HG02938 (cell line): ENCODE data around the gene CENPP.
A peak's percentile ranks its signal among the peaks of the same experiment; 100 is the strongest.

Source experiments
- ATAC-seq: cut with Tn5 transposase; IDR thresholded peaks from one replicate; pipeline ENCODE4 v1.9.1; 2021; ENCODE audit warnings: mild to moderate bottlenecking, moderate library complexity; ENCODE audit not compliant: unreplicated experiment

Gene CENPP

DNA sequence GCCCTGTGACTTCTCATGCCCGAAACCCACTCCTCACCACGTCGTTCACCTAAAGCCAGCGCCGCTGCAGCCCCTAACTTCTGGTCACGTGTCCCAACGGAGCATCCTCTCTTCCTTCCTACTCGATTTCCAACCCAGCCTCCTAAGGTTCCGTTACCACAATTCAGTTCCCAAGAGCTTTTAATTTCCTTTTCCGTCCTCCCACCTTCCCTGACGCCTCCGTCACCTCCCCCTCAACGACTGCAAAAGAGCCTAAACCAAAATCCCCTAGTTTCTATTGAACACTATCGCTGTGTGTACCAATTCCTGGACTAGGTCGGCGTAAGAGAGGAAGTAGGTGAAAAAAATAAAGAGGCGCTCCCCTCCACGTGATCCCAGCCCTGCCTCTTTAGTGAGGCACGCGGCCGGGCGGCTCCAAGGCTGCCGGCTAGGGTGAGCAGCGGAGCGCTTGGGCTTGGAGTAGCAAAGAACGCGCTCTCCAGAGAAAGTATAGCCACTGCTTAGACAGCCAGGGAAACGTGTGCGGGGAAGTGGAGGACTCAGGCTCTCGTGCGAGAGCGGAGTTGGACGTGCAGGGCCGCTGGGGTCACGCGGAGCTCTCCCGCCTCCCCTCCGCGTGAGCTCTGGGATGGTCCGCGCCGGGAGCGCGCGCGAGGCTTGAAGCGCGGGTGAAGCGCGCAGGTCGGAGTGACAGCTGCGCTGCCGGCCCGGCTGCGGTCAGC, at the start of gene CENPP, which contains the start of gene NOL8:
TSS of gene CENPP (plus strand) at position 685 of the 722 bp plus-strand sequence.
TSS of gene NOL8 (minus strand) at position 82 of the 722 bp plus-strand sequence. CDS start 1,189 bp downstream, outside the sequence.
- peak; percentile 91 for ATAC-seq

DNA sequence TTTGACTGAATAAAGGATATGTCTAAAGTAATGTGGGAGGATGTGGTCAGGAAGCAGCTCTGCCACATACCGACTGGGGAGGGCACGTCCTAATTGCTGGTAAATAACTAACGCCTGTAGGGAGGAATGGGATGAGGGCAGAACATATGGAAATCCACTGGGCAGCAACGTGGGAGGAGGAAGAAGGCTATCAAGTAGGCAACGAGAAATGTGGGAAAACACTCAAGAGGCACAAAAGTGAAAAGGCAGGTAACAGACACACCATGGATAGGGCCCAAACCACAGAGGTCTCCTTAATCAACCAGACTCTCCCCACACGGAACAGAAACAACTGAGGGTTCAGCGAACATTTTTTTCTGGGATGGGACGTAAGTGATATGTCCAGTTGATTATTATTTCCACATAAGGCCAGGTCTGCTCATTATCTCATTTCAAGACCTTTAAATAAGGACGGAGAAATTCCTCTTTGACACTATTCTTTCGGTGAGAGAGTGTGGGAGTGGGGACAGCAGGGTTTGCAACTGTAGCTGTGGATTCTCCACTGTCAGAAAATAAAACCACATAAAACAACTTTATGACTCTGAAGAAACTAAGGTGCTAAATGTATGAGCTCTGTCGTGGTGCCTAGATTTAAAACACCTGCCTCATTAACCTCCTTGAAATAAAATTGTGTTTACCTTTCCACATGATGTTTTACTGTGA, 49.3 kb upstream of the CENPP start:
- ATAC-seq, result no peak

DNA sequence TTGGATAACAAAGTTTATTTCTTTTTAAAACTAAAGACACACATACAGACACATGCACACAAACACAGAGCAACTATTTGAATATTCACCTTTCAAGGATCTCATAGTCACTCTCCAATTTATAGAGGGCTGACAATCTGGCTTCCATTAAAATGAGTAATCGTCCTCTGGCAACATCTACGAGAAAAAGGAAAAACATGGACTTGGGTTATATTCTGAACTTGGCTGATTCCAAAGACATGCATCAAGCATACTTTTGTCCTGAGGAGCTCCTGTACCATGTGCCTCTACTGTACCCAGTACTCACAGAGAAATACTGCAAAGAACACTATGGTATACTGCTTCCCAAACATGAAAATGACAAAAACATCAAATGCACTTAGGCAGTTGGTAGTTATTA, 47.6 kb upstream of the CENPP start:
- ATAC-seq, result no peak

DNA sequence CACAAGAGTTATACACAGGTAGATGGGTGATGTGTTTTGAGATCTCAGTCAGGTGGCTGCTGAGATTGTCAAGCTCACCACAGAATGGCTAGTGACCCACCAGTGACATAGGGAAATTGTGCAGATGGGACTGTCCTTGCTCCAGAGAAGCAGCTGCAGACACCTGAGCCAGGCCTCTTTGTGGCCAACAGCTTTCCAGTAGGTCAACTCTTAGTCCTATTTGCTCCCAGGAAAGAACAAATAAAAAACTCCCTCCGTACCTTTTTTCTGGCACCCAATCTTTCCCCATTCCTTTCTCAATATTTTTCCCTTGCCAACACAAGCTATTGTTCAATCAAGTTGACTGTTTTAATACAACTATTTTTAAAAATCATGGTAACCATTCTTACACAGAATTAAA, 46.5 kb upstream of the CENPP start:
- ATAC-seq, result no peak

DNA sequence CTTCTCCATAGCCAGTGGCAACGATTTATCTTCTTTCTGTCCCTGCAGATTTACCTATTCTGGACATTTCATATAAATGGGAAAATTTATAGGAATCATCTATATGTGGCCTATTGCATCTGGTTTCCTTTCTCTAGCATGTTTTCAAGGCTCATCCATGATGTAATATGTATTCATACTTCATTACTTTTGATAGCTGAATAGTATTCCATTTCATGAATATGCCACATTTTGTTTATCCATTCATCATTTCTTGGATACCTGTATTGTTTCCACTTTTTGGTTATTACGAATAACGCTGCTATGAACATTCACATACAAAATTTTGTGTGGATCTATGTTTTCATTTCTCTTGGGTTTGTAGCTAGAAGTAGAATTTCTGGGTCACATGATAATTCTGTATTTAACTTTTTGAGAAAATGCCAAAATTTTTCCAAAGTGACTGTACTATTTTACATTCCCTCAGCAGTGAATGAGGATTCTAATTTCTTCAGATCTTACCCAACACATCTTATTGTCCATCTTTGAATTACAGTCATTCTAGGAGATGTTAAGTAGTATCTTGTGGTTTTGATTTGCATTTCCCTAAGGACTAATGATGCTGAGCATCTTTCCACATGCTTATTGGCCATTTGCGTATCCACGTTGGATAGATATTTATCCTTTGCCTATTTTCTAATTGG, 35.9 kb upstream of the CENPP start:
- ATAC-seq, result no peak

DNA sequence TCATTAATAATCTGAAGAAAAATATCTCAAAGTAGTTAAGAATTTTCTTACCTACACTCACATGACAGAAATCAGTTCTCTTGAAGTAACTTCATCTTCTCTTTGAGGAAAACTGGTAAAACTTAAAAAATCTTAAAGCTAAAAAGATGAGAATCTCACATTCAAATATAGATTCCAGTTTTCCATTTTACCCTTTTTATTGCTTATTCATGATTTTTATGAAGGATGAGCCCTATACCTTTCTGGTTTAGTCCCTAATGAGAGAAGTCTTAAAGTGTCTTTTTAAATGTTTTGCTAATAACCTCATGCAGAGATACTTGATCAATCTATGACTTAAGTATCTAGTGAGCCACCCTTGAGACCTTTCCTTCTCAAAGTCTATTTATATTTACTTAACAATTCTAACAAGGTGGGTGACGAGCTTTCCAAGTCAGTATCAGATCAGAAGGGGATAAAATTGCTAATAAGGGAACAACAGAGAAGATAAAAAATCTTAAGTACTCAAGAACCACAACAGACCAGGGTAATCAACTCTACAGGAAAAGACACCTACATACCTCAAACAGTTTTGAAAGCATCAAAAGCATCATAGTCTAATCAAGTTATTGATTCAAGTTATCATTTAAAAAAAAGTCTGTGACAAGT, 34.8 kb upstream of the CENPP start:
- no peak for ATAC-seq

DNA sequence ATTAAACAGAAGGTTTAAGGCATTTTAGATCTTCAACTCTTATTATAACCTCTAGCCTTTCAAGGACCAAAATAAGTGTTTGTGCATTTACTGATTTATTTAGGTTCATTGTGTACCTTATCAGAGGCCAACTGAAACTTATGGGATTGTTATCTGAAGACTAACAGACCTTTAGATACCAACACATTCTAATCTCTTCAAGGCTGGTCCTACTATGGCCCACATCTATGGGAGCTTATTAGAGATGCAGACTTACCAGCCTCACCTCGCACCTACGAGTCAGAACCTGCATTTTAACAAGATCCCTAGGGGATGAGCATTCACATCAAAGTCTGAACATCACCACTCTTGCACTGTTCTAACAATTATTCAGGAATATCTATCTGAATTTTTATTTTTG, 34.2 kb upstream of the CENPP start:
- ATAC-seq, result no peak

DNA sequence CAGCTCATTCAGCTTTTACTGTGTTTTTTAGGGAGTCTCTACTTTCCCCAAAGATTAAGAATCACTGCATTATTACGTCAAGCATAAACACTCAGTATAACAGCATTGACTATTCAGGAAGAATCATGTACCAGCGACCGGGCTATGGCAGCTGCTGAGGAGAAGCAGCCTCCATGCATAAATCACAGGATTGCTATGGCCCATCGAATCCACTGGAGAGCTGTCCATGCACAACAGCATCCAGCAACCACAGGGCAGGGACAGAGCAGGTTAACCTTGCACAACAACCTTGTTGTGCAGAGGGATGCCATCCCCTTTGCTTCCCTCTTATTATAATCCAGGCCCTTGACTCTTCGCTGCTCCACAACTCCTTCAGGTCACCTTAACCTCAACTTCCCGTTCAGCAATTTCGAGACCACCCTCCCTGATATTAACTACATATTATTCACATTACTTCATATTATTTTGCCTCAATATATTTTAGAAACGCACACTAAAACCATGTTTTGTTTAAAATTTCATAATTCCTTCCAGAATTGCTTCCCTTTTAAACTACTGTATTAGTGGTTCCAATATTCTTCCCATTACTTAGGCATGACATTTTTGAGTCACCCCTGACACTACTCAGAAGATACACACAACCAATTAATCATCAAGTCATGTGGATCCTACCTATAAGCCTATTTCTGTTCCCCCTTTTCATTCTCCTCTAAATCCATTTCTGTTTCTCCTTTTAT, 33.2 kb upstream of the CENPP start:
- ATAC-seq, result no peak

DNA sequence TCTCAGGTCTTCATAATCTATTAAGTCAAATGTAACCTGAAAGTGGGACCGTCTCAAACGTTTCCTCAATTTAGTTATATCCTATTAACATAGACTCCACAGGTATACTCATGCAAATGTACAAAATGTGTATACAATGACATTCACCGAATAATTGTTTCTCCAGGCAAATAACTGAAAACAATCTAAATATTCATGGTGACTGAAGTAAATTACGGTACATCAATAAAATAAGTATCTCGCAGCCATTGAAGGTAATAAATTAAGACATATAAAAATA, 32.7 kb upstream of the CENPP start:
- no peak for ATAC-seq

DNA sequence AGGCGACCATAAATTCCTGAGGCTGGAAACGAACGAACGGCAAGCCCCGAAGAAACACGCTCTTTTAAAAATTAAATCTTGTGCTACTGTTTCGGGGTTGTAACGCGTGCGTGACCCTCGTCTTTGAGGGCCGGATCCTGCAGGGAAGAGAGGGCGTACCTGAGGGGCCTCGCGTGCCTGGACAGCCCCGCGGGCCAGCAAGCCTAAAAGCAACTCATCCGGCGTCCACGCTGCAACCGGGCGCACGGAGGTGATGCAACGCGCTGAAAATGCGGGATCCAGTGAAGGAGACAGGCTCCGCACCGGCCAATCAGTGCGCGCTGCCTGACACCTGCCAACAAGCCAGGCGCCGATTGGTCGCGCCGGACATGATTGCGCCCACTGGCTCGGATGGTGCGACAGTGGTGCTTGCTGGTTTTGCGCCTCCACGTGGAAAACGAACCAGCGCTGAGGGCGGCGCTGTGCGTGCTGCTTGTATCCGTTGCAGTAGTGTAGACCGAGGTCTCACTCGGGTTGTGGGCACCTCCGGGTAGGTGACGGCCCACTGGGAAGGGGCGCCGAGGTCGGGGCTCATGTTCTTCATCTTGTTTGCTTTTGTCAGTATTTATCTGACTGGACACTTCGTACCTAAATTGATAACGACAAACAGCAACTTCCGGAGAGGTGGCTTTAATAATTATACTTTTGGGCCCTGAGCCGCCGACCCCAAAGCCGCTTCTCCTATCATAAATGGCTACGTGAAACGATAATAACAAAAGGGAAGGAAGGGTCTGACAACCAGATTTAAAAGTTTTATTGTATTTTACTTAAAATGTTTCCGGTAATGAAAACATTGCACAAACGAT, 32.1 kb upstream of the CENPP start, which contains the start of gene IARS1:
TSS of gene IARS1 (minus strand) at position 246 of the 845 bp plus-strand sequence. CDS start 4,278 bp downstream, outside the sequence.
- peak; percentile 89 for ATAC-seq

DNA sequence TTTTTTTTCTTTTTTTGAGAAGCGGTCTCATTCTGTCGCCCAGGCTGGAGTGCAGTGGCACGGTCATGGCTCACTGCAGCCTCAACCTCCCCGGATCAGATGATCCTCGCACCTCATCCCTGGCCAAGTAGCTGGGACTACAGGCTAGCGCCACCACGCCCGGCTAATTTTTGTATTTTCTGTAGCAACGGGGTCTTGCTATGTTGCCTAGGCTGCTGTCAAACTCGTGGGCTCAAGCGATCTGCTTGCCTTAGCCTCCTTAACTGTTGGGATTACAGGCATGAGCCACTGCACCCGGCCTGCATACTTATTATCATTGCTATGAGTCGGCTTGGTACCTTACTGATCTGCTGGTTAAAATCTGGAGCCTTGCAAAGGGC, 31.5 kb upstream of the CENPP start:
- no peak for ATAC-seq

DNA sequence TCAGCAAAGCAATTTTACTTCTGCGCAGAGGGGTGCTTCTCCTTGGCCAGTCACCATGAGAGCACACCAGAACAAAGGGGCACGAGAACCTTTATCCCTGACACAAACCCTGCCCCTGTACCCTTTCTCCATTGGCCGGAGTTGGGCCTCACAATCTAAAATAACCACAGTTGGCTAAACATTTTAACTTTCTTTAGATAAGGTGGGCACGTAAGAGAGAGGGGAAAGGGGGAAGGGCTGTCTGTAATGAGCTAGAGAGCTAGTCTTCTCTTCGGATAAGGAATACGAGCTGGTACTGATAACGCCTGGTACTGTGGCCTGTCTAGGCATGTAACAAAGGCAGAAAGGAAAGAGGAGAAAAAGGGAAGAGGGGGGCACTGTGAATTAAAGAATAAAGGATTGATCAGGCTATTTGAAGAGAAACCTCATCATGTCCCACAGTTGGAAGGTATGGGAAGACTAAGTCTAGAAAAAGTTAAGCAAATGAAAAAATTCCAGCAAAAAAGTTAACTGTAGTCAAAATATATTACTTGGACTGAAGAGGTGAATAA, 30.4 kb upstream of the CENPP start:
- no peak for ATAC-seq

DNA sequence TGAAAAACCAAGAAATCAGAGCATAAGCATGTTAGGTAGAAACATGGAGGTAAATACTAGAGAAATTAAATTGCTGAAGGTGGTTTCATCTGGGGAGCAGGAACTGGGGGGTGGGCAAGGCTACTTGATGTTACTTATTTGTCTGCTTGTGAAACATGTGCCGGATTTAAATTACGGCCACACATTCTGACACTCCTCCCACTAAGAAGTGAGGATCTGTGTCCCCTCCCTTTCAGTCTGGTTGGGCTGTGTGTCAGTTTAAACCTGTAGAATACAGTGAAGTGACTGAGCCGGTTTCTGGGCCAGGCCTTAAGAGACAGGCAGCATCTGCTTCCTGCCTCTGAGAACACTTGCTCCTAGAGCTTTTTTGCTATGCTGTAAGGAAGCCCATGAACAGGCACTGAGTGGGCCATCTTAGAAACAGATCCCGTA, 29.9 kb upstream of the CENPP start:
- ATAC-seq, result no peak

DNA sequence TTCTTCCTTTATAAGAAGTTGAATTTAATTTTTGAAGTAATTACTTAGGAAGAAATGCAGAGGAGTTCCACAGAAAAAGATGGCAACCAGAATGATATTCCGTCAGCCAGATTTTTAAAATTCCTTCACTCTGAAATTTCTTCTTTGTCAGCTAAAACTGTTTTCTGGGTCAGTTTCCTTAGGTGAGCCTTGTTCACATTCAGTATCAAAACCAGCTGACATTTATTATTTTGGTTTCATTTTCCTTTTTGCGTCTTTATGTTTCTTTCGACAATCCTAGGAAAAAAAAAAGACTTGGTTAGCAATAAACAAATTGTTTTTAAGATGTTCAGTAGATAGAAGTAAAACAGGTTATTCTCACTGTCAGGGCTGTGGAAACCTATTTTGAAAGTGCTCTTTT, 28.1 kb upstream of the CENPP start:
- ATAC-seq, result no peak

DNA sequence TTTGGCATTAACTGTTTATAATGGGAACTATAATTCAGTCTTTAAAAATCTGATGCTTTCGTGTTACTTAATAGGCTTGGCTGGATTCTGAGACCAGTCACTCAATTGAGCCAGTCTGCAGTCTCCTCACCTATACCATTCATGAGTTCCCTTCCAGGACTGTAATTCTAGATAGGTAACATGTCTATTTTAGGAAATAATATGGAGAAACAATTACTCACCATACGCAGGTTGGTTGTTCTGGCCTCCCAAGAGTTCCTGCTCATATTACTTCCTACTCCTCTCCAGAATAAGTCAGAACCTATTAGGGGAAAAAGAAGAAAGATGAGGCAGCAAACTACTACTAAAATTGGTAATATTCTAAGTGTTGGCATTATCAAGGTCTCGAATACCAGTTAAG, 27.7 kb upstream of the CENPP start:
- ATAC-seq, result no peak

DNA sequence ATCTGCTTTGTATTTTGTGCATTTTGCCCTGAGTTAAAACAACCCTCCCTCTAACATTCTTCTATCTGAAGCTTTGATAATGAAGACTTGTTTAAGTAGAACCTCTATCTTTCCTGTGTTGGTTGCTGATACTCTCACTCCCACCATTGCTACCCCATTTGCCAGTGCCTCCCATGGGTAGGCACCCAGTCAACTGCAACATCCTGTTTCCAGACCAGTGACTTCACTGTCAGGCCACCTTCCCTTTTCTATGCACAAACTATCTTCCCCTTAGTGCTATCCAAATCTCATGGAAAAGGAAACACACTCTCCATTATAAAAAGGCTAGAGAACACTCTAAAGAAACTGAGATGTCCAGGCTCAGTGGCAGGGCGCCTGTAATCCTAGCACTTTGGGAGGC, 26.6 kb upstream of the CENPP start:
- no peak for ATAC-seq

DNA sequence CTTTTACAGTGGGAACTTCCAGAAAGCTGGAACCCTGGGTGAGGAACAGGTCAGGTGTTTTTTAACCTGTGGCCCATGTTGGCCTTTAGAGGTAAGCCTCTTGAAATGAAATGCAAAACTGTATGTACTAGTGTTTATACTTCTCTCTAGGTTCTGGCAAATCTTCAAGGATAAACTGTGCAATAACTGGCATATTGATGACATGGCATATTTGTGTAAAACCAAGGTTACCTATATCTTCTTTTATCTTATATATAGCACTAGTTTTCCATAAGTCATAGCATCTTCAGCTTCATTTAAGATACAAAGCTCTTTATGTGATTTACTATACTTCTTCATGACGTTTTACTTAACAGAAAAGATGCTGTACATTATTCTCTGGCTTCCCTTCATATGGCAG, 24.8 kb upstream of the CENPP start:
- ATAC-seq, result no peak

DNA sequence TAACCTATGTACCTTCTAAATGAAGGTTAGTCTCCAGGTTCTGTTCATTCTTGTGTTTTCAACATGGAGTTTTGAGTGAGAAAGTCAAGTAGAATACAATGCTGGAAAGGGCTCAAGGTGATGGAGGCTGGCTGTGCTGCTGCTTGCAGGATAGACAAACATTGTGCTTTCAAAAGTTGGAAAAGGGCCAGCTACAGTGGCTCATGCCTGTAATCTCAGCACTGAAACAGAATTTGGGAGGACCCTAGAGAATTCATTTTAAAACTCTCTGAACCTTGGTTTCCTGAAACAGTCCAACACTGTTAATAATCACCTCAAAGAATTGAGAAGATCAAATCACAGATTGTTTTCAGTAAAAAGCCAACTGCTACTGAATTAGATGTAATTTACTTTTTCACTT, 16.9 kb upstream of the CENPP start:
- no peak for ATAC-seq

DNA sequence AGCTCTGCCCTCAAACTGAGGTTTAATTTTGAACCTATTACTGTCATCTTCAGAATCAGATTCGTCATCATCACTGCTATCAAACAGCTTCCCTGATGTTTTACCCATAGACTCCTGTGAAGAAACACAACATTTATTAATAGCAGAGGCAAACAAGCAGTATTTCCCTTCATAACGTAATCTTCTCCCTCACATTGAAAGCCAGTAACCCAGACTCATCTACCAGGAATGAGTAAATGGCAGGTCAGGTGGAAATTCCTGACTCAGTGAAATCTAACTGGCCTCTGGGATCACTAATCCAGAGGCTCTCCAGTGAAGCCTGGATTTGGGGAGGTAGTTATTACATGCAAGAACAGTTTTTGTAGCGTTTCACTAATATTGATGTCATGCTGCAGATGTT, 15.2 kb upstream of the CENPP start:
- ATAC-seq, result no peak
